Measurements from ENCODE around the gene RFX8.

RFX8 gene

GRCh38 chr2:101348883-101349282 is 126.0 kb downstream of the RFX8 start:
- no peak for DNase-seq (ENCODE audit: low read depth)

Data from iris pigment epithelial cell (primary cell).